ENCODE measurements around the gene VOPP1.
A peak's percentile ranks its signal among the peaks of the same experiment; 100 is the strongest.
"Not testable (repeated sequence)": the region's sequence is repeated elsewhere in the genome, so short reads cannot be mapped to it uniquely, and the experiment has no call there.

The VOPP1 gene, protein sequence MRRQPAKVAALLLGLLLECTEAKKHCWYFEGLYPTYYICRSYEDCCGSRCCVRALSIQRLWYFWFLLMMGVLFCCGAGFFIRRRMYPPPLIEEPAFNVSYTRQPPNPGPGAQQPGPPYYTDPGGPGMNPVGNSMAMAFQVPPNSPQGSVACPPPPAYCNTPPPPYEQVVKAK

GRCh38 chr7:55572378-55573233, at the start of gene VOPP1:
Gene VOPP1, minus strand, starts transcription at chr7:55572502. Its CDS starts 178 bp downstream, at chr7:55572324.
- peak; percentile 70 to 90 for DNase-seq

DNA sequence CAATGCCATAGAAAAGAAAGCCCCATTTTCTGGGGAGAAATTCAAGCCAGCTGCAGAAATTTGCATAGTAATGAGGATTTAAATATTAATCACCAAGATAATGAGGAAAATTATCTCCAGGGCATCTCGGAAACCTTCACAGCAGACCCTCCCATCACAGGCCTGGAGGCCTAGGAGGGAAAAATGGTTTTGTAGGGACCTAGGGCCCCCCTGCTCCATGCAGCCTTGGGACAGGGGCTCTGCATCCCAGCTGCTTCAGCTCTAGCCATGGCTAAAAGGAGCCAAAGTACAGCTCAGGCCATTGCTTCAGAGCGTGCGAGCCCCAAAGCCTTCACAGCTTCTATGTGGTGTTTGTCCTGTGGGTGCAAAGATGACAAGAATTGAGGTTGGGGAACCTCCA, 46.6 kb upstream of the VOPP1 start:
- no peak for DNase-seq

DNA sequence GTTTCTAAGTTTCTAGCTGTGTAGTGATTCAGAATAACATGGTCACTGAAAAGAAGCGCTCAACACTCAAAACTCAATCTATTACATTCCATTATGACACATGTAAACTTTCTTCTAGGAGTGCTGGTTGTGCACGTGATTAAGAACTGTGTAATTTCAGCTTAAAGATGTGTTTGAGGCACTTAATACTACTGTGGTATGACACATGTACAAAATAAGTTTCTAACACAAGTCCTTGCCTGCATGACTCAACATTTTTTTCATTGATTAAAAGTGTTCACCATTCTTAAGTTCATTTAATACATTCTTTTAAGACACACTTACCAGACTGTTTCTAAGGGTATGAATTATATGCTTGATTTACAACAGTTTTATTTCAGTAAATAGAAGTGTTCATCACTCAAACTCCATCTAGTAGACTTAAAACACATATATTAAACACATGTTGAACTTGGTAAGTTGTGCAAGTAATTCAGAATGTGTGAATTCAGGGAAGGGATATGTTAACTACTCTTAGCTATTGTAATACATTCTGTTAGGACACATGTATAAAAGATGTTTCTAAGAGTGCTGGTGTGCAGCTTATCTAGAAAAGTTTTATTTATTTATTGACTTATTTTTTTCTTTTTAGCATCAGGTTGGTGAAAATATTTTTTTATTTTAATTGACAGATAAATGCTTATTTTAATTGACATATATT, 42.2 kb upstream of the VOPP1 start:
- not testable (repeated sequence) for DNase-seq

- DNase-seq = not testable (repeated sequence)
These were observed 37.4 kb upstream of the VOPP1 start for GRCh38 chr7:55609726-55610125.

- not testable (repeated sequence) for DNase-seq
These were observed 33.4 kb upstream of the VOPP1 start for GRCh38 chr7:55605661-55606060.

GRCh38 chr7:55597944-55598499, 25.7 kb upstream of the VOPP1 start:
- not testable (repeated sequence) for DNase-seq

DNA sequence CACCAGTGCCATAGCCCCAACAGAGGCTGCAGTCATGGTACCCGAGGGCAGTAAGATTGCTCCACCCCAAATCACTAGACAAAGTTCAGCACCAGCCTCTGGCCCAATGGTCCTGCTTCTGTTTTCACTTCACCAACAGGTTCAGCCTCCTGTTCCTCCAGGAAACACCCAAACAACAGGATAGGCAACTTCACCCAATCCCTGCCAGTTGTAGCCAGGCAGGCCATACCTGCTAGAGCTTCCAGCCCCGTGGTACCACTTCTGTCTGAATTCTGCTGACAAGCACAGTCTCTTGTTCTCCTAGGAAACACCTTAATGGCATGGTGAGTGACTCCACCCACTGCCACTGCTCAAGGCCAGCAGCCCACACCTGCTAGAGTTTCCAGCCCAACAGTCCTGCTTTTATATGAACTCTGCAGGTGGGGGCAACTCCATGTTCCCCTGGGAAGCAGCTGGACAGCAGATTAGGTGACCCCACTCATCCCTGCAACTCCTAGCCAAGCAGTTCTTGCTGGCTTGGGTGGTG, 25.0 kb upstream of the VOPP1 start:
- DNase-seq = not testable (repeated sequence)

- DNase-seq = no peak
These were observed 23.2 kb upstream of the VOPP1 start for GRCh38 chr7:55595511-55595910.

DNA sequence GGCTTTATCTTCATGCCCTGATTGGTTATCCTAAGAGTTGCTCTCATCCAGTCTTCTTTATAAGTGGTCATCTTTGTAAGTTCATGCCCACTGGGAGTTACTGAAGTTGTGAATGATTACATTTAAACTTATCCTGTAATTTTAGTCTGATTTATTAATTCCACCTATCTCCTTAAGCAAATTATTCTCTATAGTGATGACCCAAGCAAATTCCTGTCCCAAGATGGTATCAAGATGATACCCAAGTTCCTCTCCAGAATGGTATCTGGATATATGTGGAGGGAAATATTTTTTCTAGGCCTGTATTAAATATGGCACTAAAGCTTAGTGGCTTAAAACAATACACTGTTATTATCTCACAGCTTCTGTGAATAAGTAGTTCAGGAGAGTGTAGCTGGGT, 22.6 kb upstream of the VOPP1 start:
- no peak for DNase-seq

GRCh38 chr7:55594414-55594813, 22.1 kb upstream of the VOPP1 start:
- DNase-seq = no peak

DNA sequence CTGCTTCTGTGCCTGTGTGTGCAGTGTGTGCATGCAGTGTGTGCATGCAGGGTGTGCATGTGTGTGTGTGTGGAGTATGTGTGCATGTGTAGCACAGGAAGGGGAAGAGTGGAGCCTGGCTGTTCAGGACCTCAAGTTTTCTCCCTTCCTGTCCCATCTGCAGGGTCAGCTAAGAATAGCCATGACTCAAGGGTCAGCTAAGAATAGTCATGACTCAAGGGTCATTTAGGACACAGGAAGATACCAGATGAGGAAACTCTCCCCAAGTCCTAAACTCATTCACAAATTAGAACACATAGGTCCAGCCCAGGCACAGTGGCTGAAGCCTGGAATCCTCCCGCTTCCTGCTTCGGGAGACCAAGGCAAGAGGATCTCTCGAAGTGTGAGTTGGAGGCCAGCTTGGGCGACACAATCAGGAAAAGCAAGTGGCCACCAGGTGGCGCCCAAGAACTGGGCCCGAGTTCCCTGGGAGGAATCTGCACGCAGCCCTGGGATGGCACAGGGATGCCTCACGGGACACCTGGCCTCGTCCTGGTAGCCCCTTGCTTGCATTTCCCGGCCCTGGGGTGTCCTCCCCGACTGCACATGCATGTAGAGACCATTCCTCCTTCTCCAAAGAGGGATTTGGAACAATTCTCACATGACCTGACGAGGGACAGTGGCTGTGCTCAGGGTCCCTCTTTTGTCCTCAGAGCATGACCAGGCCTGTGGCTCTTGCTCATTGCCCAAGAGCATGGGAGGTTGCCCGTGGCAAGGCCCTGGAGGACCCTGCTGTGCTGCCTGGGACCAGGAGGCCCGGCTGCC, 21.4 kb upstream of the VOPP1 start:
- DNase-seq = peak; percentile 30 to 78

DNA sequence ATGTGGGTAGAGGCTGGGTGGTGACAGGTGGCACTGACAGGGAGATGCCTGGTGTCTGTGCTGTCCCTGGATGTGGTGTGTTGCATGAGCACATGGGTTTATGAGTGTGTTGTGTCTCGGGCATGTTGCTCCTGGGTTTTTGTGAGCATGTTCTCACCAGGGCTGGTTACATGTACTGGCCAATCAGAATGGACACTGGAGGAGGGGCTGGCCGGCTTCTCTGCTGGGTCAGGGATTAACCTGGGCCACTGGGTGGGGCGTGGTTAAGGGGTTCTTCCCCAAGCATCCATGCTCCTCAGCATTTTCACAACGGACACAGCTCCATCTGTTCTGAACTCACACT, 20.8 kb upstream of the VOPP1 start:
- DNase-seq = no peak

- DNase-seq = no peak
These were observed 20.2 kb upstream of the VOPP1 start for GRCh38 chr7:55592492-55592891.

DNA sequence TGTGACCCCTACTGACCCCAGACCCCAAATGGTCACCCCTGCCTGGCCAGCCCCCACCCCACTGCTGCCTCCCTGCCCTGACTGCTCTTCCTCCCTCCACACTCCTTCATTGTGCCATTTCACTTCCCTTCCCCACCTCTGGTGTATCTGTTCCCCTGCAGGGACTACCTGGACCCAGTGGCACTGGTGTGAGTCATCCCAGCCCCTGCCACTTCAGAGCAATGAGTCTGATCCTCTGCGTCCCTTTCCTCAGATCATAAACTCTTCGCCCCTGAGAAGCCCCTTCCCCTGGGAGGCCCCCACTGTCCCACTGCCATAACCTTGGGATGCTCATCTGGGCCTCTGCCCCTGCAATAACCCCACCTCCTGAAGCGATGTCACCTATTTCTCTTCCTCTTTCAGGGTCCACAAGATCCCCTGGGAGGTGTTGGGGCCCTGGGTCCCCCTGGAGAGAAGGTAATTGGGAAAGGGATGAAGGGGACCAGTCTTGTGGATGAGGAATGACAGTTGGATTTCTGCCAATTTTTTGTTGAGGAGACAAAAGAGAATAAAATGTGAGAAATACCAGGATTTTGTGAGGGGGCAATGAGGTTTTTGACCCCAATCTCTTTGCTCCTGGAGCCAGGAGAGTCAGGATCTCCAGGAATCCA, 19.1 kb upstream of the VOPP1 start:
- no peak for DNase-seq

- no peak for DNase-seq
These were observed 18.4 kb upstream of the VOPP1 start for GRCh38 chr7:55590517-55591281.

- DNase-seq = no peak
These were observed 17.6 kb upstream of the VOPP1 start for GRCh38 chr7:55589905-55590304.

DNA sequence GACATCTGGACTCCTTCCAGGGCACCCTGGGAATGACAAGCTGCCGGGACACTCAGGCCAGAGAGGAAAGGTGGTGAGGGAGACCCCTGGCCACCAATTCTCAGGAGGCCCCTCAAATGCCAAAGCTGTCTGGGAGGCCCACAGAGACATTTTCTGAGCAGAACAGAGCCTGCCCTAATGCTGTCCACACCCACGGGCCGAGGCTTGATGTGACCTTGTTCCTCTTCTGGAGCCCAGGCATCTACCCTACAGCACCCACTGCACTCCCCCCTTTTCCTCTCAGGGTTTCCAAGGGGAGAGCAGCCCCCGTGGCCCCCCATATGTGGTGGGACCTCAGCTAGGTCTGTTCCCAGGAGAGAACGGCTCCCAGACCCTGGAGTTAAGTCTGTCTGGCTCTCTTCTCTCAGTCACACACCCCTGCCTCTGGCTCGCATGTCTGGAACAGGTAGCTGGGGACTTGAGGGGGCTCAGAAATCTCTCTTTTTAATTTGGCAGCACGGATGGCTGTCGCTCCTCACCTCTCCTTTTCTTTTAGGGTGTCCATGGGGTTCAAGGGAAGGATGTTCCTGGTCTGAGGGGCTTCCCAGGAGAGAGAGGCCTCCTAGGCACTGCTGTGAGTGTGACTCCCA, 16.8 kb upstream of the VOPP1 start:
- DNase-seq = no peak

DNA sequence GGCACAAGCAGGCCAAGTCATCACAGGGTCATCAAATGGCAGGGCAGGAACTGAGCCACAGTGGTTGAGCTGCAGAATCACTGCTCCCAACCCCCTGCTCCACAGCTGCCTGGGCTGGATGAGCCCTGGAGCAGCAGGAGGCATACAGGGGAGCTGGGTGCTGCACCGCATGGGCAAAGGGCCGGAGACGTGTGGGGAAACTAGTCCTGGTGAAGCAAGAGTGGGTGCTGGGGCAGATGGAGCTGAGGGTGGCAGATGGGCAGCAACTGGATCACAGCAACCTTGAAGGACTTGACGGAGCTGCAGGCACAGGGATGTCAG, 16.0 kb upstream of the VOPP1 start:
- no peak for DNase-seq

DNA sequence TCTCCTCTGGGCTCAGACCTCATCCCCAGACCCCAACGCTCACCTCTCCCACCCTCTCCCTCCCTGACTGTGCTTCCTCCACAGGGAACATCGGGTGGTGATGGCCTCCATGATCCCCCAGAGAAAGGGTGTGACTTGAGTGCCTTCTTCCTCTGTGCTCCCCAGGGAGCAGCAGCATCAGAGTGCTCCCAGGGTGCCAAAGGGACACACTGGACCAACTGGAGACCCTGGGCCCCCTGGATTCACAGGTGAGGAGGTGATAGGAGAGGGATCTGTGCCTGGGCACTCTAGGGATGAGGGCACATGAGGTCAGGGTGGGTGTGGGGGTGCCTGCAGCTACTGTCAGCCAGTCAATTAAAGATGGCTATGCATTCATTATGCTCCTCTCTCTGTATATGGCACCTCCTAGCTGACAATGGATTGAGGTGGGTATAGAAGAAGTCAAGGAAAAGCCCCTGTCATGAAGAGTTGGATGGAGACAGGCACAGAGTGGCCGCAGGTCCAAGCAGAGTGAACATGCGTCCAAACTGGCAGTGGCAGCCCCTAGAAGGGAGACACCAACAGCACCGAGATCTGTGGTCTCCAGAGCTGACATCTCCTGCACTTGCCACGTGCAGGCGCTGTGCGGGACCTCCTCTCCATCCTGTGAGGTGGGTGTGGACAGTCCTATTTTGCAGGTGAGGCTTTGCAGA, 15.5 kb upstream of the VOPP1 start:
- no peak for DNase-seq

DNA sequence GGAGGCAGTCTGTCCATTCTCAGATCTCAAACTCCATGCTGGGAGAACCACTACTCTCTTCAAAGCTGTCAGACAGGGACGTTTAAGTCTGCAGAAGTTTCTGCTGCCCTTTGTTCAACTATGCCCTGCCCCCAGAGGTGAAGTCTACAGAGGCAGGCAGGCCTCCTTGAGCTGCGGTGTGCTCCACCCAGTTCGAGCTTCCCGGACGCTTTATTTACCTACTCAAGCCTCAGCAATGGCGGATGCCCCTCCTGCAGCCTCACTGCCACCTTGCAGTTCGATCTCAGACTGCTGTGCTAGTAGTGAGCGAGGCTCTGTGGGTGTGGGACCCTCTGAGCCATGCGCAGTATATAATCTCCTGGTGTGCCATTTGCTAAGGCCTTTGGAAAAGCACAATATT, 10.4 kb upstream of the VOPP1 start:
- not testable (repeated sequence) for DNase-seq
